ENCODE data around the gene CYGB.

DNA sequence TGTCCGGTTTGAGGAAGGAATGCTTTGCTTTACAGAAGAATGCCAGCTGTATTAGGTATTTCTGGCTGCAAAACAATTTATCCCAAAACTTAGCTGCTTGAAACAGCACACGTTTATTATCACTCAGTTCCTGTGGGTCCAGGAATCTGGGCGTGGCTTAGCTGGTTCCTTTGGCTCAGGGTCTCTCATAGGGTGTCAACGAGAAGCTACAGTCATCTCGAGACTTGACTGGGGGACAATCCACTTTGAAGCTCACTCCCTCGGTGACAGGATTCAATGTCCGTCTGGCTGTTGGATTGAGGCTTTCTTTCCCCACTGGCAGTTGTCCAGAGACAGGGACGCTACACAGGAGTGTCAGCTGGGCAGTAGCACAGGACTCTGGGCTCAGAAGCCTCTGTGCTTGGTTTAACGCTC, 26.7 kb downstream of the CYGB start:
- TF ChIP-seq TBP (optimal IDR thresholded peaks at IDR 0.05; ENCODE audit: low read depth, low read length) = no peak
- TF ChIP-seq, protein P1, sequence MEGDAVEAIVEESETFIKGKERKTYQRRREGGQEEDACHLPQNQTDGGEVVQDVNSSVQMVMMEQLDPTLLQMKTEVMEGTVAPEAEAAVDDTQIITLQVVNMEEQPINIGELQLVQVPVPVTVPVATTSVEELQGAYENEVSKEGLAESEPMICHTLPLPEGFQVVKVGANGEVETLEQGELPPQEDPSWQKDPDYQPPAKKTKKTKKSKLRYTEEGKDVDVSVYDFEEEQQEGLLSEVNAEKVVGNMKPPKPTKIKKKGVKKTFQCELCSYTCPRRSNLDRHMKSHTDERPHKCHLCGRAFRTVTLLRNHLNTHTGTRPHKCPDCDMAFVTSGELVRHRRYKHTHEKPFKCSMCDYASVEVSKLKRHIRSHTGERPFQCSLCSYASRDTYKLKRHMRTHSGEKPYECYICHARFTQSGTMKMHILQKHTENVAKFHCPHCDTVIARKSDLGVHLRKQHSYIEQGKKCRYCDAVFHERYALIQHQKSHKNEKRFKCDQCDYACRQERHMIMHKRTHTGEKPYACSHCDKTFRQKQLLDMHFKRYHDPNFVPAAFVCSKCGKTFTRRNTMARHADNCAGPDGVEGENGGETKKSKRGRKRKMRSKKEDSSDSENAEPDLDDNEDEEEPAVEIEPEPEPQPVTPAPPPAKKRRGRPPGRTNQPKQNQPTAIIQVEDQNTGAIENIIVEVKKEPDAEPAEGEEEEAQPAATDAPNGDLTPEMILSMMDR (IDR thresholded peaks at IDR 0.05 in 2 of 3, conservative IDR thresholded peaks at IDR 0.05 in 1 of 3; ENCODE audit: insufficient read depth in 2 of 3, low read depth in 1 of 3, low read length in 3 of 3) = no peak
- no peak for TF ChIP-seq ZNF79 (CRISPR knock-in tag; IDR thresholded peaks at IDR 0.05; ENCODE audit: low read depth)
- TF ChIP-seq ZNF354B (CRISPR knock-in tag; IDR thresholded peaks at IDR 0.05) = no peak
- no peak for TF ChIP-seq SREBF1 (IDR thresholded peaks at IDR 0.05; ENCODE audit: borderline replicate concordance, low read depth, low read length)
- TF ChIP-seq EP300 (IDR thresholded peaks at IDR 0.05; ENCODE audit: low read length) = no peak
- TF ChIP-seq ZNF431 (CRISPR knock-in tag; IDR thresholded peaks at IDR 0.05) = no peak
- TF ChIP-seq, protein P2, sequence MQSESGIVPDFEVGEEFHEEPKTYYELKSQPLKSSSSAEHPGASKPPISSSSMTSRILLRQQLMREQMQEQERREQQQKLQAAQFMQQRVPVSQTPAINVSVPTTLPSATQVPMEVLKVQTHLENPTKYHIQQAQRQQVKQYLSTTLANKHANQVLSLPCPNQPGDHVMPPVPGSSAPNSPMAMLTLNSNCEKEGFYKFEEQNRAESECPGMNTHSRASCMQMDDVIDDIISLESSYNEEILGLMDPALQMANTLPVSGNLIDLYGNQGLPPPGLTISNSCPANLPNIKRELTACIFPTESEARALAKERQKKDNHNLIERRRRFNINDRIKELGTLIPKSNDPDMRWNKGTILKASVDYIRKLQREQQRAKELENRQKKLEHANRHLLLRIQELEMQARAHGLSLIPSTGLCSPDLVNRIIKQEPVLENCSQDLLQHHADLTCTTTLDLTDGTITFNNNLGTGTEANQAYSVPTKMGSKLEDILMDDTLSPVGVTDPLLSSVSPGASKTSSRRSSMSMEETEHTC (IDR thresholded peaks at IDR 0.05) = no peak
- no peak for TF ChIP-seq HDAC1 (IDR thresholded peaks at IDR 0.05)
- no peak for TF ChIP-seq ELF1 (tag; IDR thresholded peaks at IDR 0.05)
- TF ChIP-seq, protein P3, sequence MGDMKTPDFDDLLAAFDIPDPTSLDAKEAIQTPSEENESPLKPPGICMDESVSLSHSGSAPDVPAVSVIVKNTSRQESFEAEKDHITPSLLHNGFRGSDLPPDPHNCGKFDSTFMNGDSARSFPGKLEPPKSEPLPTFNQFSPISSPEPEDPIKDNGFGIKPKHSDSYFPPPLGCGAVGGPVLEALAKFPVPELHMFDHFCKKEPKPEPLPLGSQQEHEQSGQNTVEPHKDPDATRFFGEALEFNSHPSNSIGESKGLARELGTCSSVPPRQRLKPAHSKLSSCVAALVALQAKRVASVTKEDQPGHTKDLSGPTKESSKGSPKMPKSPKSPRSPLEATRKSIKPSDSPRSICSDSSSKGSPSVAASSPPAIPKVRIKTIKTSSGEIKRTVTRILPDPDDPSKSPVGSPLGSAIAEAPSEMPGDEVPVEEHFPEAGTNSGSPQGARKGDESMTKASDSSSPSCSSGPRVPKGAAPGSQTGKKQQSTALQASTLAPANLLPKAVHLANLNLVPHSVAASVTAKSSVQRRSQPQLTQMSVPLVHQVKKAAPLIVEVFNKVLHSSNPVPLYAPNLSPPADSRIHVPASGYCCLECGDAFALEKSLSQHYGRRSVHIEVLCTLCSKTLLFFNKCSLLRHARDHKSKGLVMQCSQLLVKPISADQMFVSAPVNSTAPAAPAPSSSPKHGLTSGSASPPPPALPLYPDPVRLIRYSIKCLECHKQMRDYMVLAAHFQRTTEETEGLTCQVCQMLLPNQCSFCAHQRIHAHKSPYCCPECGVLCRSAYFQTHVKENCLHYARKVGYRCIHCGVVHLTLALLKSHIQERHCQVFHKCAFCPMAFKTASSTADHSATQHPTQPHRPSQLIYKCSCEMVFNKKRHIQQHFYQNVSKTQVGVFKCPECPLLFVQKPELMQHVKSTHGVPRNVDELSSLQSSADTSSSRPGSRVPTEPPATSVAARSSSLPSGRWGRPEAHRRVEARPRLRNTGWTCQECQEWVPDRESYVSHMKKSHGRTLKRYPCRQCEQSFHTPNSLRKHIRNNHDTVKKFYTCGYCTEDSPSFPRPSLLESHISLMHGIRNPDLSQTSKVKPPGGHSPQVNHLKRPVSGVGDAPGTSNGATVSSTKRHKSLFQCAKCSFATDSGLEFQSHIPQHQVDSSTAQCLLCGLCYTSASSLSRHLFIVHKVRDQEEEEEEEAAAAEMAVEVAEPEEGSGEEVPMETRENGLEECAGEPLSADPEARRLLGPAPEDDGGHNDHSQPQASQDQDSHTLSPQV (IDR thresholded peaks at IDR 0.05) = no peak
- TF ChIP-seq RBM17 (IDR thresholded peaks at IDR 0.05; ENCODE audit: borderline replicate concordance, low read depth, low read length) = no peak
- TF ChIP-seq SMAD3 (CRISPR knock-in tag; conservative IDR thresholded peaks at IDR 0.05) = no peak
- TF ChIP-seq CTBP1 (IDR thresholded peaks at IDR 0.05; ENCODE audit: borderline replicate concordance) = no peak

Measured in K562 (cell line).